Kidney (tissue), 14 donors: ENCODE measurements around the gene OSBPL10. TPM values are rescaled to one million over a fixed set of nuclear protein-coding genes. Genes with fewer than 3 reads are reported as not detected.

Experiments
- DNase-seq, 5 donors: peaks; one replicate each; pipeline ENCODE4 v3.0.0-alpha.2; 2013 to 2020
- FAIRE-seq: peaks from 2 replicates; lab custom pipeline; 2012; peaks lifted over from hg19 to GRCh38; lab: Jason Lieb, UNC
- H3K27ac ChIP-seq, 2 donors: one replicate each; pipeline ENCODE4 v1.7.0; 2013; ENCODE audit warnings: low read depth in 2 of 2, low read length in 2 of 2, inconsistent platforms in 1 of 2
- H3K27me3 ChIP-seq: one replicate; pipeline ENCODE4 v1.7.1; 2013; ENCODE audit warnings: low read length, inconsistent platforms; ENCODE audit not compliant: control insufficient read depth, insufficient read depth
- H3K36me3 ChIP-seq, 3 donors: one replicate each; pipeline versions ENCODE4 v1.7.0 to v1.7.1; 2013; ENCODE audit warnings: low read length in 3 of 3, control low read depth in 1 of 3, inconsistent platforms in 1 of 3; ENCODE audit not compliant: insufficient read depth in 3 of 3, control insufficient read depth in 2 of 3
- H3K4me1 ChIP-seq, 3 donors: one replicate each; pipeline versions ENCODE4 v1.7.0 to v1.7.1; 2013; ENCODE audit warnings: low read length in 3 of 3, inconsistent platforms in 1 of 3, low read depth in 1 of 3; ENCODE audit not compliant: control insufficient read depth in 2 of 3, insufficient read depth in 2 of 3
- H3K4me3 ChIP-seq, 3 donors: one replicate each; pipeline versions ENCODE4 v1.7.0 to v1.8.1; 2013; ENCODE audit warnings: low read length in 3 of 3, control low read depth in 1 of 3, inconsistent platforms in 1 of 3
- H3K9ac ChIP-seq, 3 donors: one replicate each; pipeline versions ENCODE4 v1.7.0 to v1.7.1; 2013; ENCODE audit warnings: low read length in 3 of 3, control low read depth in 1 of 3, inconsistent platforms in 1 of 3
- H3K9me3 ChIP-seq, 3 donors: one replicate each; pipeline versions ENCODE4 v1.7.0 to v1.7.1; 2013; ENCODE audit warnings: low read length in 3 of 3, control low read depth in 1 of 3, inconsistent platforms in 1 of 3; ENCODE audit not compliant: control insufficient read depth in 2 of 3, insufficient read depth in 1 of 3
- intact Hi-C: fragments of 100-400 bp; cut with DNase I; formaldehyde crosslinking; loops from one replicate; pipeline ENCODE4 v1.11.1; 2022
- polyA plus RNA-seq: library from polyadenylated mRNA; stranded (reverse); fragments of 350-450 nt; fragmentation: Illumina TruSeq; extraction: RNeasy Lipid Tissue Mini Kit (QIAGEN cat#74804); gene quantifications from one replicate; pipeline ENCODE4 v1.2.3, GENCODE V29; 2014; ENCODE audit warnings: low read depth, low replicate concordance; ENCODE audit not compliant: insufficient read depth
- total RNA-seq: library from RNA; stranded (reverse); fragmentation: NEBNext Ultra II Directional; extraction: Animal tissue kit (Norgen Biotek cat#: 25700); gene quantifications from one replicate; pipeline ENCODE4 v1.2.1, GENCODE V29; 2021
- TF ChIP-seq, protein P1 (sequence below): IDR thresholded peaks from 3 replicates; pipeline ENCODE4 v1.5.1; 2012; ENCODE audit warnings: mild to moderate bottlenecking, moderate library complexity, borderline replicate concordance; ENCODE audit not compliant: insufficient read depth; ENCODE audit errors: extremely low read depth
- donor health status: control.
- donor health status: control.
- donor health status: control.
- donor health status: control.
- donor health status: control.
- donor health status: DM: yes; HTN: yes; CAD: no.
- donor health status: Normal renal cell carcinoma (clear cell type).

Gene OSBPL10
- total and polyA plus RNA-seq, 2 donors from 2014 or later, result 11.8 to 89.3 TPM

DNA sequence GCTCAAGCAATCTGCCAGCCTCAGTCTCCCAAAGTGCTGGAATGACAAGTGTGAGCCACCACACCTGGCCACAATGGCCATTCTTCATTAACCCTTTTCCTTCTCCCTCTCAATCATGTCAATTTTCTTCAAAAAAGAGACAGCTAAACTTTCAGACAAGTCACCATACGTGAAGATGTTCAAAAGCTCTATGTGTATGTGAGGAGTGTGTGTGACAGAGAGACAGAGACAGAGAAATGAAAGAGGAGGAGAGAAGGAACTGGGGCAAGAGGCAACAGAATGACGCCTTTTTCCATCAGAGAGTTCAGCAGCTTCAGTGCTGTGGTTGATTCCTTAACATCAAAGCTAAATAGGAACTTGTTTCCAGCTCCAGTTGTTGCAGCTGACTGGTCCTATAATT is 27.4 kb downstream of the OSBPL10 start:
- H3K27ac ChIP-seq, result no peak overlapping the region
- DNase-seq, result no peak
- TF ChIP-seq, protein P1, sequence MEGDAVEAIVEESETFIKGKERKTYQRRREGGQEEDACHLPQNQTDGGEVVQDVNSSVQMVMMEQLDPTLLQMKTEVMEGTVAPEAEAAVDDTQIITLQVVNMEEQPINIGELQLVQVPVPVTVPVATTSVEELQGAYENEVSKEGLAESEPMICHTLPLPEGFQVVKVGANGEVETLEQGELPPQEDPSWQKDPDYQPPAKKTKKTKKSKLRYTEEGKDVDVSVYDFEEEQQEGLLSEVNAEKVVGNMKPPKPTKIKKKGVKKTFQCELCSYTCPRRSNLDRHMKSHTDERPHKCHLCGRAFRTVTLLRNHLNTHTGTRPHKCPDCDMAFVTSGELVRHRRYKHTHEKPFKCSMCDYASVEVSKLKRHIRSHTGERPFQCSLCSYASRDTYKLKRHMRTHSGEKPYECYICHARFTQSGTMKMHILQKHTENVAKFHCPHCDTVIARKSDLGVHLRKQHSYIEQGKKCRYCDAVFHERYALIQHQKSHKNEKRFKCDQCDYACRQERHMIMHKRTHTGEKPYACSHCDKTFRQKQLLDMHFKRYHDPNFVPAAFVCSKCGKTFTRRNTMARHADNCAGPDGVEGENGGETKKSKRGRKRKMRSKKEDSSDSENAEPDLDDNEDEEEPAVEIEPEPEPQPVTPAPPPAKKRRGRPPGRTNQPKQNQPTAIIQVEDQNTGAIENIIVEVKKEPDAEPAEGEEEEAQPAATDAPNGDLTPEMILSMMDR, result no peak
- no peaks in the 10 kb centered on the region for H3K36me3 ChIP-seq
- H3K4me1 ChIP-seq, result peaks cover 0 to 9% (median 9%) of the 10 kb centered on the region in 3 donors
- H3K9ac ChIP-seq, result no peak overlapping the region
- intact Hi-C loops, result no loop called here
- peaks cover 0 to 7% (median 2%) of the 10 kb centered on the region in 3 donors for H3K9me3 ChIP-seq
- H3K27me3 ChIP-seq, result no peaks in the 10 kb centered on the region
- FAIRE-seq, result no peak
- no peak overlapping the region for H3K4me3 ChIP-seq

DNA sequence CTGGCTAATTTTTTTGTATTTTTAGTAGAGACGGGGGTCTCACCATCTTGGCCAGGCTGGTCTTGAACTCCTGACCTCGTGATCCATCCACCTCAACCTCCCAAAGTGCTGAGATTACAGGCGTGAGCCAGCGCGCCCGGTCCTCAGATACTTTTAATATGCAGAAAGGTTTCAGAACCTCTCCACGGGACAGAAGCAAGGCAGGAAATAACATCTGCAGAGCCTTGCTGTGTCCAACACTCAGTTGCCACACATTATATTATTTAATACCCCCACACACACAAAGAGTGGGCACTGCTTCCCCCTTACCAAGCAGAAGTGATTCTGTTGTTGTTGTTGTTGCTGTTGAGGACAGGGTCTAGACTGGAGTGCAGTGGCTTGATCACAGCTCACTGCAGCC is 28.0 kb downstream of the OSBPL10 start:
- H3K4me1 ChIP-seq, result peaks cover 0 to 4% (median 4%) of the 10 kb centered on the region in 3 donors
- no peak overlapping the region for H3K27ac ChIP-seq
- peaks cover 0 to 7% (median 2%) of the 10 kb centered on the region in 3 donors for H3K9me3 ChIP-seq
- intact Hi-C loops, result no loop called here
- FAIRE-seq (no peak), DNase-seq (no peak)
- no peaks in the 10 kb centered on the region for H3K36me3 ChIP-seq
- H3K27me3 ChIP-seq, result no peaks in the 10 kb centered on the region
- no peak overlapping the region for H3K9ac ChIP-seq
- TF ChIP-seq, protein P1, result no peak
- no peak overlapping the region for H3K4me3 ChIP-seq

DNA sequence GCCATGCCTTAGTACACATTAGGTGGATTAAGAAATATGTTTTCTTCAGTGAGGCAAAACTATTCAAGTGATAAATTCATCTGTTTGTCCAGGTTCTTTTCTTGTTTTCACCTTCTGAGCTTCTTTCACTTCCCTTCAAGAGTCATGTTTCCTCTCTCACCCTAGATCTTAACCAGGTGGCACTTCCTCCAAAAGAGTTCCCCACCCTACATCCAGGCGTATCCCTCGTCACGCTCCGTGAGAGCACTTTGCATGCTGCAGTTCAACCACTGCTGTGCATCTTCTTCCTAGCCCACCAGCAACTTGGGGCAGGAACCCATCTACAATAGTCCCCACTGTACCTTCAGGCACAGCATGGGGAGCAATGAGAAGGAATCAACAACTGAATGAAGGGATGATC is 28.9 kb downstream of the OSBPL10 start:
- no peak for FAIRE-seq
- Histone ChIP-seq H3K4me1 (peaks cover 0 to 6% (median 2%) of the 10 kb centered on the region in 3 donors), H3K36me3 (no peaks in the 10 kb centered on the region), H3K27me3 (no peaks in the 10 kb centered on the region), H3K9me3 (peaks cover 0 to 7% (median 2%) of the 10 kb centered on the region in 3 donors), H3K9ac (no peak overlapping the region), H3K4me3 (no peak overlapping the region), H3K27ac (no peak overlapping the region)
- TF ChIP-seq, protein P1, result no peak
- intact Hi-C loops, result no loop called here
- DNase-seq, result no peak

GRCh38 chr3:31948280-31948679 is 32.8 kb downstream of the OSBPL10 start:
- intact Hi-C loops, result no loop called here
- no peak overlapping the region for H3K27ac ChIP-seq

More at GRCh38 chr3:31948280-31948679, 32.8 kb downstream of the OSBPL10 start:
- FAIRE-seq (no peak), DNase-seq (no peak)
- peaks cover 0 to 6% (median 3%) of the 10 kb centered on the region in 3 donors for H3K4me1 ChIP-seq
- no peak overlapping the region for H3K4me3 ChIP-seq
- TF ChIP-seq, protein P1, result no peak
- H3K36me3 ChIP-seq, result no peaks in the 10 kb centered on the region
- no peaks in the 10 kb centered on the region for H3K27me3 ChIP-seq
- H3K9me3 ChIP-seq, result no peaks in the 10 kb centered on the region
- no peak overlapping the region for H3K9ac ChIP-seq
